GM12873 (cell line): Measurements from ENCODE around the gene DNM1.

Experiments used
- CTCF ChIP-seq: IDR thresholded peaks from 2 replicates; pipeline ENCODE4 v1.5.1; 2012; ENCODE audit warnings: low read depth, mild to moderate bottlenecking, moderate library complexity, low read length, control low read depth; ENCODE audit not compliant: insufficient read depth; ENCODE audit errors: missing control alignments

The DNM1 gene

DNA sequence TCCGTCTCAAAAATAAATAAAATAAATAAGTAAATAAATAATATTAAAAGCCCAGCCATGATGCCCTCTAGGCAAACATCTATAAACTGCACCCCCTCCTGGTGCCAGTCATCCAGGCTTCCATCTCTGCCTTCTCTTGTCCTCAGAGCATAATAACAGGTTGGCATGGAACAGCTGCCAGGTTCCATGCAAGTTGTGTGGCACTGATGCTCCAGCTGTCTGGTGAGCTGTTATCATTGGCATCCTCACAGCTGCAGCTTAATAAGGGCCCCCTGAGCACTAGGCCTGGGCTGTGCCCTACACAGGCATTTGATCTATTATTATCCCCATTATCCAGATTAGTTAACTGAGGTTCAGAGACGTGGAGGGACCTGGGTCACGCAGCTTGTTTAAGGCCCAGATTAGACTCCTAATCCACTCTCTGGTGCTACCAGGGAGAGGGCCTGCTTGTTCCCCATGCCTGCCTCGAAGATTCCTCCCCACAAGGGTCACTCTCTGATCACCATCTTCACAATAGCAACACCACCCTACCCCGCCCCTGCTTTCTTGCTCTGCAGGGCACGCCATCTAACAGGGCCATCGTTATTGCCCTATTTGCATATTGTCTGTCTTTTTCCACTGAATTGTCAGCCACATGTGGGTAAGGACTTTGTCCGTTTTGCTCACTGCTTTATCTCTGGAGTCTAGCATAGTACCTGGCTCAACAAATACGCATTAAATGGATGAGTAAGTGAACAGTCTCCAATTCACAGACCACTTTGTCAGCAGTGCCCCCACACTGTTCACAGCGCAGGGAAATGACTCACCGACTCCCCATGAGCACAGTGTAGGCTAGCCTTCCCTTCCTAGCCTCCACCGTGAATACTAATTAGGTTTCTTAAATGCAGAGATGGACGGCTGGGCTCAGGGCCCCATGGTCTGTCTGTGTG, 1.5 kb upstream of the DNM1 start:
- no peak for TF ChIP-seq CTCF

DNA sequence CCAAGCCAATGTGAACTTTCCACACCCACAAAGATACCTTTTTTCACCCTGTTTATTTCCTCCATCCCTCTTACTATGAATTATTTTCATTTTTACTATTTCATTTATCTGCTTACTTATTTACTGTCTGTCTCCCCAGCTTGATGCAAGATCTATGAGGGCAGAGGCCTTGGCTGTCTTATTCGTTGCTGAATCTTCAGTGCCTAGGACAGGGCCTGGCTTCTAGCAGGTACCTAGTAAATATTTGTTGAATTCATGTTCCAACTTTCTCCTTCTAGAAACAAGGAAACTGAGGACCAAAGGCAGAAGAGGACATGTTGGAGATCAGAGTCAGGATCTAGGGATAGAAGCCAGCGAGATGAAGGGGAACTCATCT, 543 bp upstream of the DNM1 start:
- TF ChIP-seq CTCF, result no peak

DNA sequence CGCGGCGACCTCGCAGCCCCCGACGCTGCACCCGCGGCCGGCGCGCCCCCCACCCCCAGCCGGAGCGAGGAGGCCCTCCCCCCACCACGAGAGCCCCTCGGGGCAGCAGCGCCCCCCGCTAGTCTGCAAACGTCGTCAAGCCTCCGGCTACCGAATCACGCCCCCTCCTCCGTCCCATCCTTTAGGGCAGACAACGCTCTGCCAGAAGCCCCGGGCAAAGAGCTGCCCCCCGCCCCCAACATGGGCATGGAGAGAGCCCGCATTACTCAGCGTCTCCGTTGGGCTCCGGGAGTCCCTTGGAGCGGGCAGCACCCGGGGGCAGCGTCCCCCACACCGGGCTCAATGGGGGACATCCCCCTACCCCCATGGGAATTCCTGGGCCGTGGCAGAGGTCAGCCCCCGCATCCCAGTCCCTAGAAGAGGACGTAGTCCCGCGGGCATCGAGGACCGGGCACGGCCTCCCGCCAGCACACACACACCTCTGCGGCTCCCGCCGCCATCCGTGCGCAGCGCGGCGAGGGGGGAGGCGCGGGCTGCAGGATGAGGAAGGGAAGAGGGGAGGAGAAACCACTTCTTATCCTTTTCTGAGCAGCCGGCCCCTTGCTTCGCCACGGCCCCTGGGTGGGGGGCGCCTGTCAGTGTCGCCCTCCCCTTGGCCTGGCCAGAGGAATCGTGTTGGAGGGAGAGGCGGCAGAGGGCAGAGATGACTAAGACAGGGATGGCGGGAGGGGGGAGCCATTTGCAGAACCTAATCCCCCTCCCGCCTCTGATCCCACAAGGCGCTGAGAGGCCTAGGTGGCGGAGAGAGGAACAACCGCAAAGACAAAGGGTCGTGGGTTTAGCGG, 750 bp downstream of the DNM1 start:
- TF ChIP-seq CTCF, result no peak

DNA sequence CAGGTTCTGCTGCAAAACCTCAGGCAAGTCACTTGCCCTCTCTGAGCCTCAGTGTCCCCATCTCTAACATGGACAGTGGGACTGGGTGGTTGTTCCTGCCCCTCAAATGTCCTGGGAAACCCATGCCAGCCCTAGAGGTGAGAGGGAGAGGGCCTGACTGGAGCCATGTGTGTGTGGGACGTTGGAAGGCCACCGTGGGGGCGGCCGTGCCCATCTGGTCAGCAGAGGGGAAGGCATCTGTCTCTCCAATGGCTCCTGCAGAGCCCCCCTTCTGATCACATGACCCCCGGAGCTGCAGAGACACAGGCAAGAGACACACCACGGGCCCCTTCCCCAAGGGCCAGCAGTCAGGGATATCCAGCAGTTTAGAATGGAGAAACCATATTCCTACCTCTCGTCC, 1.7 kb downstream of the DNM1 start:
- TF ChIP-seq CTCF, result no peak

GRCh38 chr9:128205296-128205944, 2.2 kb downstream of the DNM1 start:
- no peak for TF ChIP-seq CTCF

GRCh38 chr9:128206484-128206883, 3.3 kb downstream of the DNM1 start:
- TF ChIP-seq CTCF, result no peak
